Subcutaneous abdominal adipose tissue (tissue), 5 donors: ENCODE measurements around the gene GUCY1A1.

Experiments used
- H3K27ac ChIP-seq: one replicate; pipeline ENCODE4 v1.7.0; 2013; ENCODE audit warnings: low read depth, mild to moderate bottlenecking, inconsistent platforms, low read length, moderate library complexity
- H3K27me3 ChIP-seq, 5 donors: one replicate each; pipeline ENCODE4 v1.7.0; 2013; ENCODE audit warnings: low read length in 5 of 5, inconsistent platforms in 1 of 5; ENCODE audit not compliant: control insufficient read depth in 5 of 5, insufficient read depth in 4 of 5
- H3K36me3 ChIP-seq, 5 donors: one replicate each; pipeline ENCODE4 v1.7.0; 2013; ENCODE audit warnings: low read length in 5 of 5; ENCODE audit not compliant: control insufficient read depth in 5 of 5, insufficient read depth in 5 of 5
- H3K4me1 ChIP-seq, 5 donors: one replicate each; pipeline ENCODE4 v1.7.0; 2013; ENCODE audit warnings: low read length in 5 of 5, mild to moderate bottlenecking in 3 of 5, moderate library complexity in 1 of 5; ENCODE audit not compliant: control insufficient read depth in 5 of 5, insufficient read depth in 5 of 5
- H3K4me3 ChIP-seq, 5 donors: one replicate each; pipeline ENCODE4 v1.7.0; 2013; ENCODE audit warnings: low read length in 5 of 5, low read depth in 1 of 5
- H3K9ac ChIP-seq, 5 donors: one replicate each; pipeline ENCODE4 v1.7.0; 2013; ENCODE audit warnings: low read length in 5 of 5, mild to moderate bottlenecking in 4 of 5, moderate library complexity in 3 of 5
- H3K9me3 ChIP-seq, 5 donors: one replicate each; pipeline ENCODE4 v1.7.0; 2013; ENCODE audit warnings: low read length in 5 of 5; ENCODE audit not compliant: control insufficient read depth in 5 of 5
- donor health status: healthy.
- donor health status: healthy.
- donor health status: healthy.
- donor health status: healthy.
- donor health status: healthy.

The GUCY1A1 gene

GRCh38 chr4:155781249-155781831 is 114.7 kb downstream of the GUCY1A1 start:
- no peak overlapping the region for H3K9ac ChIP-seq
- no peaks in the 10 kb centered on the region for H3K9me3 ChIP-seq
- H3K4me1 ChIP-seq, result peaks cover 0 to 3% (median 0%) of the 10 kb centered on the region in 5 donors
- no peaks in the 10 kb centered on the region for H3K36me3 ChIP-seq
- no peaks in the 10 kb centered on the region for H3K27me3 ChIP-seq
- H3K4me3 ChIP-seq, result no peak overlapping the region
- H3K27ac ChIP-seq, result no peak overlapping the region
